ENCODE measurements around the gene EXOC8.

EXOC8 gene

DNA sequence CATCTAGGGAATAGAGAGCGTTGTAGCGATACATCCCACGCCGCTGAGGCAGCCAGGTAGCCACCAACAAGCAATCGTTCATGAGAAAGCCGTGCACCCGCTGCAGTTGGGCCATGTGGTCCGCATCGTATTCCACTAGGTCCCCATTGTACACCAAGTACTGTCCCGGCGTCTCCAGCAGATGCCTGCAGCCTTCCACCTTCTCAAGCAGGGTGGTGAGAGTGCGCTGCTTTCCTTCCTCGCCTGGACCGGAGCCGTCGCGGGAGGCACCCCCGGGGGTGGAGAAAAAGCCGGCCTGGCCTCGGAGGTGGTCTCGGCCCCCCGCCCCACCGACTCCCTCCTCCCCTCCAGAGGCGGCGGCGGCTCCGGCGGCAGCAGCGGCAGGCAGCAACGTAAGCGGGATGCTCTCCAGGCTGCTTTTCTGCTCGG lies 595 bp downstream of the EXOC8 start:
- Mint-ChIP-seq H3K4me3 (peak overlapping the region; percentile 100), H3K36me3 (ENCODE audit: low read depth) (peaks cover 91% of the 10 kb centered on the region), H3K27me3 (peaks cover 2% of the 10 kb centered on the region), H3K27ac (peak overlapping the region; percentile 99), H3K4me1 (ENCODE audit: low read depth) (peaks cover 66% of the 10 kb centered on the region), H3K9me3 (no peaks in the 10 kb centered on the region)
- no peak for DNase-seq

DNA sequence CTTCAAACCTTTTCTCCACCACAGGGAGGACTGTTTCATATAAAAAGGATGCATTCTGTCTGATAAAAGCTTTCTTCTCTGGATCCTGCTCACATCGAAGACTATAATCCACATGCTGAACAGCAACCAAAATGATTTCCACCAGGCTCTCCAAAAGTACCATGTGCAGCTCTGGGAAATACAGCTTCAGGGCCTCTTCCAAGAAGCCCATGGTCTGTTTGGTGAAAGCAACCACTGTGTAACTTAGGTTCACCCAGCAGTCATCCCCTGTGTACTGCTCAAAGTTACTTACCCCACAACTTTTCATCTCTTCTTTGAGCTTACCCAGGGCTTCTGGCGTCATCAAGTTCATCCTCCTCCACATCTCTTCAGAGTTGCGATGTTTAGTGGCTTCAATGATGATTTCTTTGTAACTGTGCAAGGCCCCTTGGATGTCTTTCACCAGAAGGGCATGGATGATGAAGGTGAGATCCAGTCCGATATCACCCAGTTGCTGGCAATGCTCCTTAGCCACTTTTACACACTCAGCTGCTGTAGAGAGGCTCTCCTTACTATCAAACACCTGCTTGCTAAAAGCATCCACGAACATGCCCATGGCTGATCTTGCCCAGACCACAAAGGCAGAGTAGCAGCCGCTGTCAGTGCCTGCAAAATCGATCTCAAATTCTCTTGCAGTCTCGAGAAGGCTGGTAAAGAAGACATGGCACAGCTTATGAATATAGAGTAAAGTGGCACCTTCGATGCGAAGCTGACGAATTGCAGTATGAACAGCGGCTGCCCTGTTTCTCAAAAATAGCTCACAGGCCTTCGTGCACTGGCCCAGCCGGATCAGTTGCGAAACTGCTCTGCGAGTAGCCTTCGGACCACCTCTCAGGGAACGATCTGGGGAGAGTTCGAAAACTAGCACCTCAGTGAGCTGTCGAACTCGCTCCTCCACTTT lies 1.7 kb downstream of the EXOC8 start:
- H3K4me1 Mint-ChIP-seq (ENCODE audit: low read depth) = peaks cover 68% of the 10 kb centered on the region
- H3K27me3 Mint-ChIP-seq = peaks cover 2% of the 10 kb centered on the region
- H3K4me3 Mint-ChIP-seq = peak overlapping the region; percentile 100
- DNase-seq = no peak
- peak overlapping the region; percentile 89 for H3K27ac Mint-ChIP-seq
- no peaks in the 10 kb centered on the region for H3K9me3 Mint-ChIP-seq
- H3K36me3 Mint-ChIP-seq (ENCODE audit: low read depth) = peaks cover 90% of the 10 kb centered on the region

DNA sequence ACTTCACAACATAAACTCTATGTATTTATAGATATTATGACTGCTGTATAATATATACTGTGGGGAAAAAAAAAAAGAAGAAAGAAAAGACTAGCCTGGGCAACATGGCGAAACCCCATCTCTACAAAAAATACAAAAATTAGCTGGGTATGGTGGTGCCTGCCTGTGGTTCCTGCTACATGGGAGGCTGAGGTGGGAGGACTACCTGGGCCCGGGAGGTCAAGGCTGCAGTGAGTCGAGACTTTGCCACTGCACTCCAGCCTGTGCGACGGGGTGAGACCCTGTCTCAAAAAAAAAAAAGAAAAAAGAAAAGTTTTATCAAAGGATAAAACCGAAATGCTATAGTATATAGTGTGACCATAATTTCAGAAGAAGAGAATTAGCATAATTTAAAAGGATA lies 2.7 kb downstream of the EXOC8 start:
- Mint-ChIP-seq H3K4me3 (peak overlapping the region; percentile 100), H3K27ac (no peak overlapping the region), H3K4me1 (ENCODE audit: low read depth) (peaks cover 61% of the 10 kb centered on the region), H3K36me3 (ENCODE audit: low read depth) (peaks cover 86% of the 10 kb centered on the region), H3K27me3 (peaks cover 2% of the 10 kb centered on the region), H3K9me3 (no peaks in the 10 kb centered on the region)
- no peak for DNase-seq

DNA sequence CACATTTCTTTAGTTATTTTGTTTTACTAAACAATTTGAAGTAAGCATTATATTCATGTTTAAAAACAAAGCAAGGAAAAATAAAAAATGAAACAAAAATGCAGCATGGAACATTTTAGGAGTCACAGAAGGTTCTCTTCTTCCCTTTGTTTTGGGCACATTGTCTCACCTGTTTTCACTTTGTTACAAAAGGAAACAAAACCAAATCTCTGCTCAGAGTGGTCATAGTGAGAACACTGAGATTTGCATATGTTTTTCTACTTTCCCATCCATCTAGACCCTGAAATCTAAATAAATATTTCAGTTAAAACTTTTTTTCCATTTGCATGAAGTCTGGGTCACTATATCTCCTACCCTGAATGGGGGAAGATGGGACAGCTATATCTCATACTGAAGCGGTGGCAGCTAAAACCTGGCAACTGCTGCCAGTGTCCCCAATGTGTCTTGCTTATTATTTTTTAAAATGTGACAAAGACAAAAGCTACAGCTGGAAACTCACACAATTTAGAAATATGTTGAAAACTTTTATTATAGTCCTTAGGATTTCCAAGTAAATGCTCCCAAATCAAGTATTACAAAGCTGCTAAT lies 3.5 kb downstream of the EXOC8 start:
- peaks cover 57% of the 10 kb centered on the region for H3K4me1 Mint-ChIP-seq (ENCODE audit: low read depth)

DNA sequence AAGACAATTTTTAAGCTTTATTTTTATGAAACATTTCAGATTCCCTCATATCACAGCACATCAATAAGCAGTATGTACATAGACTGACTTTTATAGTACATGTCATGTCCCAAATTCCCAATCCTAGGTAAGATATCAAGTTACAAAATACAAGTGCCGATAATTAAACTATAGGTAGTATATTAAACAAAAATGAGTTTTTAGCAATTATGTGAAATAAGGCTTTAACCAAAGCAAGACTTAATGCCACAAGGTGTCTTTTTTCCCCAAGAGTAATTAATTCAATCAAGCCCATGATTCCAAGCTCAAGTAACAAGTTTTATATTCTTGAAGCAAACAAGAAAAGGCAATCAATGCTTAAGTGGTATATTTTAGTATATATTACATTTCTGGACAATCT lies 4.9 kb downstream of the EXOC8 start:
- Mint-ChIP-seq H3K27me3 (peaks cover 2% of the 10 kb centered on the region), H3K4me1 (ENCODE audit: low read depth) (peaks cover 52% of the 10 kb centered on the region), H3K27ac (no peak overlapping the region), H3K36me3 (ENCODE audit: low read depth) (peaks cover 66% of the 10 kb centered on the region), H3K9me3 (no peaks in the 10 kb centered on the region), H3K4me3 (peak overlapping the region; percentile 100)
- DNase-seq = no peak

More for the DNA sequence above, 3.5 kb downstream of the EXOC8 start:
- Mint-ChIP-seq H3K9me3 (no peaks in the 10 kb centered on the region), H3K4me3 (peak overlapping the region; percentile 100), H3K27ac (no peak overlapping the region), H3K36me3 (ENCODE audit: low read depth) (peaks cover 80% of the 10 kb centered on the region), H3K27me3 (peaks cover 2% of the 10 kb centered on the region)
- DNase-seq = no peak

DNA sequence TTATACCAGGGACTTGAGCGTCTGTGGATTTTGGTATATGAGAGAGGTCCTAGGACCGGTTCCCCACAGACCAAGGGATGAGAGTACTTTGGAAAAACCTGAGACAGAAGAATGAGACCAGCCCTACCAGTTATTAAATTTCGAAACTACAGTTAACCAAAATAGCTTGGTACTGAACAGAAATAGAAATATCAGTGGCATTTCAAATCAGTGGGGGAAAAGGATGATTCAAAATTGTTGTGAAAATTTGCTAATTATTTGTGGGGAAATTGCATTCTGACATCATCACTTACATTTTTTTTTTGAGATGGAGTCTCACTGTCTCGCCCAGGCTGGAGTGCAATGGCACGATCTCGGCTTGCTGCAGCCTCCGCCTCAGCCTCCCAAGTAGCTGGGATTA lies 8.2 kb downstream of the EXOC8 start:
- no peak overlapping the region for H3K4me3 Mint-ChIP-seq
- H3K4me1 Mint-ChIP-seq (ENCODE audit: low read depth) = peaks cover 28% of the 10 kb centered on the region
- H3K9me3 Mint-ChIP-seq = no peaks in the 10 kb centered on the region
- no peak for DNase-seq
- no peaks in the 10 kb centered on the region for H3K27me3 Mint-ChIP-seq
- H3K27ac Mint-ChIP-seq = no peak overlapping the region
- H3K36me3 Mint-ChIP-seq (ENCODE audit: low read depth) = peaks cover 35% of the 10 kb centered on the region

DNA sequence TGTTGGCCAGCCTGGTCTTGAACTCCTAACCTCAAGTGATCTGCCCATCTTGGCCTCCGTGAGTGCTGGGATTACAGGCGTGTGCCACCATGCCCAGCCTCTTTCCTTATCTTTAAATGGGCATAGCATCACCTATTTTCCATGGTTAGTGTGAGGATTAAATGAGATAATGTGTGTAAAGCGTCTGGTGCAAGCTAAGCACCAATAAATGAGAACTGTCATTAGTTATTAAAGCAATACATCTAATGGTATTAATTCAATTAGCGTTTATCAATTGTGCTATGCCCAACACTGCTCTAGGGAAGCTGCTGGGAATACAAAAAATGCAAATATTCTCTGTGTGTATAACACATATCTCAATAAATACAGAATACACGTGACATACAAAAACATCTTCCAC lies 10.0 kb downstream of the EXOC8 start:
- H3K4me1 Mint-ChIP-seq (ENCODE audit: low read depth) = peaks cover 10% of the 10 kb centered on the region
- H3K27me3 Mint-ChIP-seq = no peaks in the 10 kb centered on the region
- H3K9me3 Mint-ChIP-seq = no peaks in the 10 kb centered on the region
- no peak for DNase-seq
- H3K27ac Mint-ChIP-seq = no peak overlapping the region
- H3K36me3 Mint-ChIP-seq (ENCODE audit: low read depth) = peaks cover 17% of the 10 kb centered on the region
- no peak overlapping the region for H3K4me3 Mint-ChIP-seq

DNA sequence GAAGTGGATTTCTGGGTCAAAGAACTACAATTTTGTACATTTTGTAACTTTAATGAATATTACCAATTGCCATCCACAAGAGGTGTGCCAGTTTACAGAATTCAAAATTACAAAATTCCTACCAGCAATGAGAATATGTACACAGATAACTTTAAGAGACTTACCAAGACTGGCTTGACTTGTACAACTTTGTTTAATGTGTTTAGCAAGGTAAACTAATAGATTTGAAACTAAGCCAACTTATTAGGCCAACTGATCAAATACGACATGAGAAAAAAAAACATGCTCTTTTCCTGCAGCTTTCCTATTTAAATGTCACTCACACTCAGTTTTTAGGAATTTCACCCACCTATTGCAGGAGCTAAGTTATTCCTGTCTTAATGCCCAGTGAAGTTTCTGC lies 11.4 kb downstream of the EXOC8 start:
- no peak for DNase-seq
- Mint-ChIP-seq H3K36me3 (ENCODE audit: low read depth) (peaks cover 4% of the 10 kb centered on the region), H3K4me1 (ENCODE audit: low read depth) (peaks cover 3% of the 10 kb centered on the region), H3K27ac (no peak overlapping the region), H3K4me3 (no peak overlapping the region), H3K27me3 (no peaks in the 10 kb centered on the region), H3K9me3 (no peaks in the 10 kb centered on the region)

DNA sequence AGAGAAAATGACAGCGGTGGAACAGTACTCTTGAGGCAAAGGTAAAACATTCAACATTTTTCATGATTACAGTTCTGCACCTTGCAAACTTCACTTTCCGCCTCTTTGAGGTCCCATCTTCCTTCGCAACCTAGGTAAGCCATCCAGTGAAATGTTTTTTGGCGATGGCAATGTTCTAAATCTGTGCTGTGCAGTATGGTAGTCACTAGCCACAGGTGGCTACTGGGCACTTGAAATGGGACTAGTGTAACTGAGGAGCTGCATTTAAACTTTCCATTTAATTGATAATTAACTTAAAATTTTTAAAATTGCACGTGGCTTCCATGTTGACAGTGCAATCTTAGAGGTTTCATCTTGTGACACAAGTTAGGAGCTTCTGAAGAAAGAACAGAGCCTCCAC lies 13.0 kb downstream of the EXOC8 start:
- H3K27me3 Mint-ChIP-seq = no peaks in the 10 kb centered on the region
- H3K27ac Mint-ChIP-seq = no peak overlapping the region
- H3K9me3 Mint-ChIP-seq = no peaks in the 10 kb centered on the region

DNA sequence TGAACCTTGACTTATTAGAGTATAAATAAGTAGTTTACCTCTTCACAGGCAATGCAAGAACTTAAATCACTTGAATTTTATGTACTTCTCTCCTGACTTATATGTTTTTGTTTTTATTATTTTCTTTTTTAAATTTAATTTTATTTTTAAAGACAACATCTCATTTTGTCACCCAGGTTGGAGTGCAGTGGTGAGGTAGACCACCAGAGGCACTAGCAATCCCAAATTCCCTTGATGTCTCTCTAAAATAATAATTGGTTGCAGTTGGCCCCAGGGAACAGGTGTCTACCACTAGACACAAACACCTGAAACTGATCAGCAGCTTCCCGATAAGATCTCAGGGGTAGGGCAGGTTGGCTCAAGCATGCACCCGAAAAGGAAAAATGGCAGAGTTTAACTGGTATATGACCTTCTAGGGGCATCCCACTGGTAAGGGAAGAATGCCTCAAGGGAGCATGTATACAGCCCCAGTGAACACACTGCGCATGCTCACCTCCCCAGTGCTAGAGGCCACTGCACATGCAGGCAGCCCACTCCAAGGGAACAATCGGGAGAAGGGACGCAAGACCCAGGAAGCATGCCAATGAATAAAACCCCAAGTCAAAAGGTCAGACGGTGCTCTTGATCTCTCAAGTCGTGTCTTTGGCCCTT lies 14.6 kb downstream of the EXOC8 start:
- DNase-seq = no peak
- H3K4me1 Mint-ChIP-seq (ENCODE audit: low read depth) = no peaks in the 10 kb centered on the region
- no peak overlapping the region for H3K27ac Mint-ChIP-seq
- H3K36me3 Mint-ChIP-seq (ENCODE audit: low read depth) = no peaks in the 10 kb centered on the region
- no peak overlapping the region for H3K4me3 Mint-ChIP-seq
- no peaks in the 10 kb centered on the region for H3K27me3 Mint-ChIP-seq
- no peaks in the 10 kb centered on the region for H3K9me3 Mint-ChIP-seq

More for the DNA sequence above, 13.0 kb downstream of the EXOC8 start:
- H3K4me3 Mint-ChIP-seq = no peak overlapping the region
- no peaks in the 10 kb centered on the region for H3K36me3 Mint-ChIP-seq (ENCODE audit: low read depth)
- peaks cover 3% of the 10 kb centered on the region for H3K4me1 Mint-ChIP-seq (ENCODE audit: low read depth)
- no peak for DNase-seq

DNA sequence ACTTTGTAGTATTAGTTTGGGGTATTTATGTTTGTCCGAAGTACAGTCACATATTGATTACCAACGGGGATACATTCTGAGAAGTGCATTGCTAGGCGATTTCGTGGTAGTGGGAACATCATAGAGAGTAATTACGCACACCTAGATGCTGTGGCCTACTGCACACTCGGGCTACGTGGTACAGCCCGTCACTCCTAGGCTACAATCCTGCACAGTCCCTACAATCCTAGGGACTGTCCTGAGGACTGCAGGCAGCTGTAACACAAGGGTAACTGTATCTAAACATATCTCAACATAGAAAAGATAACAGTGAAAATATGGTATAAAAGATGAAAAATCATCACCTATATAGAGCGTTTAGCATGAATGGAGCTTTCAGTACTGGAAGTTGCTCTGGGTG lies 18.6 kb downstream of the EXOC8 start:
- Mint-ChIP-seq H3K27me3 (no peaks in the 10 kb centered on the region), H3K4me1 (ENCODE audit: low read depth) (peaks cover 1% of the 10 kb centered on the region), H3K27ac (no peak overlapping the region), H3K4me3 (no peak overlapping the region), H3K9me3 (no peaks in the 10 kb centered on the region), H3K36me3 (ENCODE audit: low read depth) (no peaks in the 10 kb centered on the region)
- DNase-seq = no peak

DNA sequence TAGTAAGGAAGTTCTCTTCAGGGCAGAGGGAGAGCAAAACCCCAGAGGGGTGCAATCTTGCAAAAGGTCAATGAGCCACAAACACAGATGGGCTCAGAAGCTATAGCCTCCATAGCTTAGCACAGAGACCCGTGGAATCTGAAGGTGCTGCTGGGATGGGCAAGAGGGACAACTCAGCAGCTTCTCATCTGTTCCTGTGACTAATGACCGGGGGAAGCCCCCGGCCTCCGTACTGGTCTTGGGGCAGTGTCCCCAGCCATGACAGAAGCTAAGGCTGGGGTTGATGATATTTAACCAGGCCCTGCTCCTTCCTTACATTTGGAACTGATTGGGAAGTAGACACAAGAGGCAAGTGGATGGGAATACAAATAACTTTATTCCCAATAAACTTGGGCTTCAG lies 19.1 kb downstream of the EXOC8 start:
- no peaks in the 10 kb centered on the region for H3K9me3 Mint-ChIP-seq

DNA sequence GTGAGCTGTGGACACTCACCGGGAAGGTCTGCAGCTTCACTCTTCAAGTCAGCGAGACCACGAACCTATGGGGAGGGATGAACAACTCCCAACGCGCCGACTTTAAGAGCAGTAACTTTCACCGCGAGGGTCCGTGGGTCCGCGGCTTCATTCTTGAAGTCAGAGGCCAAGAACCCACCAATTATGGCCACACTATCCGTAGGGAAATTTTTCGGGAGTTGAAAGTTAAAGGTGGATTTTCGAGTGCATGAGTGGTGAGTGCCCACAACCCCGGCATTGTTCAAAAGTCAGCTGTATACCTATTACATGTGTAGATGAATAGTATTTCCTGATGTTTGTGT lies 19.7 kb downstream of the EXOC8 start:
- Mint-ChIP-seq H3K27ac (no peak overlapping the region), H3K4me1 (ENCODE audit: low read depth) (peaks cover 1% of the 10 kb centered on the region), H3K9me3 (no peaks in the 10 kb centered on the region), H3K4me3 (no peak overlapping the region), H3K36me3 (ENCODE audit: low read depth) (no peaks in the 10 kb centered on the region), H3K27me3 (no peaks in the 10 kb centered on the region)
- DNase-seq = no peak

More for the DNA sequence above, 19.1 kb downstream of the EXOC8 start:
- Mint-ChIP-seq H3K27me3 (no peaks in the 10 kb centered on the region), H3K36me3 (ENCODE audit: low read depth) (no peaks in the 10 kb centered on the region), H3K4me3 (no peak overlapping the region), H3K4me1 (ENCODE audit: low read depth) (peaks cover 1% of the 10 kb centered on the region), H3K27ac (no peak overlapping the region)
- no peak for DNase-seq

DNA sequence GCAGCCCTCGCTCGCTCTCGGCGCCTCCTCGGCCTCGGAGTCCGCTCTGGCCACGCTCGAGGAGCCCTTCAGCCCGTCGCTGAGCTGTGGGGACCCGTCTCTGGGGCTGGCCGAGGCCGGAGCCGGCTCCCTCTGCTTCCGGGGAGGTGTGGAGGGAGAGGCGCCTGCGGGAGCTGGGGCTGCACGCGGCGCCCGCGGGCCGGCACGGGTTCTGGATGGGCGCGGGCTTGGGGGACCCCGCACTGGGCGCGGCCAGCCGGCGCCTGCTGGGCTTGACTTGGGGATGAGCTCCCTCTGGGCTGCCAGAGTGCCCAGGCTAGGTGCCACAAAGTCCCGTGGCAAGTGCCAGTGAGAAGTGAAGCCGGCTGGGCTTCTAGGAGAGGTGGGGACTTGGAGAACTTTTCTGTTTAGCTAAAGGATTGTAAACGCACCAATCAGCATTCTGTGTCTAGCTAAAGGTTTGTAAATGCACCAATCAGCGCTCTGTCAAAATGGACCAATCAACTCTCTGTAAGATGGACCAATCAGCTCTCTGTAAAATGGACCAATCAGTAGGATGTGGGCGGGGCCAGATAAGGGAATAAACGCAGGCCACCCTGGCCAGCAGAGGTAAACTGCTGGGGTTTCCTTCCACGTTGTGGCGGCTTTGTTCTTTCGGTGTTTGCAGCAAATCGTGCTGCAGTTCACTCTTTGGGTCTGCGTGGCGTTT lies 20.2 kb downstream of the EXOC8 start:
- Mint-ChIP-seq H3K27ac (no peak overlapping the region), H3K9me3 (no peaks in the 10 kb centered on the region), H3K27me3 (no peaks in the 10 kb centered on the region), H3K4me1 (ENCODE audit: low read depth) (peaks cover 1% of the 10 kb centered on the region), H3K36me3 (ENCODE audit: low read depth) (no peaks in the 10 kb centered on the region), H3K4me3 (no peak overlapping the region)
- no peak for DNase-seq
